Chondrocyte (in vitro differentiated cells): Measurements from ENCODE around the gene PRDM4. TPM values are rescaled to one million over a fixed set of nuclear protein-coding genes. Genes with fewer than 3 reads are reported as not detected.

ENCODE experiments used
- DNase-seq: peaks from one replicate; pipeline ENCODE4 v3.0.0; 2021; ENCODE audit warnings: mixed read lengths, low spot score
- H3K27ac Mint-ChIP-seq: one replicate; pipeline ENCODE4 v1.8.0; 2021; ENCODE audit warnings: mild to moderate bottlenecking, moderate library complexity, mixed read lengths; ENCODE audit not compliant: unreplicated experiment
- H3K27me3 Mint-ChIP-seq: 2 replicates; pipeline ENCODE4 v1.8.0; 2021; ENCODE audit warnings: low read depth, mixed read lengths
- H3K36me3 Mint-ChIP-seq: 2 replicates; pipeline ENCODE4 v1.8.0; 2021; ENCODE audit warnings: low read depth, mixed read lengths
- H3K4me1 Mint-ChIP-seq: 2 replicates; pipeline ENCODE4 v1.8.0; 2021; ENCODE audit warnings: low read depth, mild to moderate bottlenecking, mixed read lengths
- H3K4me3 Mint-ChIP-seq: one replicate; pipeline ENCODE4 v1.8.0; 2021; ENCODE audit warnings: mild to moderate bottlenecking, moderate library complexity, mixed read lengths; ENCODE audit not compliant: unreplicated experiment
- H3K9me3 Mint-ChIP-seq: 2 replicates; pipeline ENCODE4 v1.8.0; 2021; ENCODE audit warnings: low read depth, mixed read lengths
- total RNA-seq: library from RNA; stranded (reverse); gene quantifications from 3 replicates; pipeline ENCODE4 v1.2.1, GENCODE V29; 2021
- TF ChIP-seq, protein P1 (sequence below): fragments of 200-600 bp; sonication (generic); IDR thresholded peaks from 2 replicates; pipeline ENCODE4 v1.5.0; 2021; ENCODE audit warnings: antibody characterized with exemption, mild to moderate bottlenecking, moderate library complexity

Gene PRDM4
- total RNA-seq, 1 donor from 2014 or later: 22.5 TPM

- Mint-ChIP-seq H3K4me1 (peaks cover 12% of the 10 kb centered on the region), H3K36me3 (no peaks in the 10 kb centered on the region), H3K27ac (no peak overlapping the region), H3K27me3 (peaks cover 16% of the 10 kb centered on the region), H3K4me3 (no peak overlapping the region), H3K9me3 (no peaks in the 10 kb centered on the region)
- DNase-seq: no peak
- TF ChIP-seq, protein P1, sequence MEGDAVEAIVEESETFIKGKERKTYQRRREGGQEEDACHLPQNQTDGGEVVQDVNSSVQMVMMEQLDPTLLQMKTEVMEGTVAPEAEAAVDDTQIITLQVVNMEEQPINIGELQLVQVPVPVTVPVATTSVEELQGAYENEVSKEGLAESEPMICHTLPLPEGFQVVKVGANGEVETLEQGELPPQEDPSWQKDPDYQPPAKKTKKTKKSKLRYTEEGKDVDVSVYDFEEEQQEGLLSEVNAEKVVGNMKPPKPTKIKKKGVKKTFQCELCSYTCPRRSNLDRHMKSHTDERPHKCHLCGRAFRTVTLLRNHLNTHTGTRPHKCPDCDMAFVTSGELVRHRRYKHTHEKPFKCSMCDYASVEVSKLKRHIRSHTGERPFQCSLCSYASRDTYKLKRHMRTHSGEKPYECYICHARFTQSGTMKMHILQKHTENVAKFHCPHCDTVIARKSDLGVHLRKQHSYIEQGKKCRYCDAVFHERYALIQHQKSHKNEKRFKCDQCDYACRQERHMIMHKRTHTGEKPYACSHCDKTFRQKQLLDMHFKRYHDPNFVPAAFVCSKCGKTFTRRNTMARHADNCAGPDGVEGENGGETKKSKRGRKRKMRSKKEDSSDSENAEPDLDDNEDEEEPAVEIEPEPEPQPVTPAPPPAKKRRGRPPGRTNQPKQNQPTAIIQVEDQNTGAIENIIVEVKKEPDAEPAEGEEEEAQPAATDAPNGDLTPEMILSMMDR: no peak
Observed at GRCh38 chr12:107764626-107765025, 3.7 kb upstream of the PRDM4 start.

- TF ChIP-seq, protein P1: no peak
- Mint-ChIP-seq H3K4me1 (peaks cover 26% of the 10 kb centered on the region), H3K27ac (no peak overlapping the region), H3K36me3 (no peaks in the 10 kb centered on the region), H3K4me3 (no peak overlapping the region), H3K27me3 (peaks cover 14% of the 10 kb centered on the region), H3K9me3 (no peaks in the 10 kb centered on the region)
- no peak for DNase-seq
Observed at GRCh38 chr12:107762874-107763273, 1.9 kb upstream of the PRDM4 start.

- Mint-ChIP-seq H3K4me1 (peaks cover 26% of the 10 kb centered on the region), H3K27me3 (peaks cover 4% of the 10 kb centered on the region), H3K27ac (peak overlapping the region; percentile 75), H3K9me3 (no peaks in the 10 kb centered on the region), H3K36me3 (peaks cover 2% of the 10 kb centered on the region), H3K4me3 (peak overlapping the region; percentile 77)
- no peak for DNase-seq
- TF ChIP-seq, protein P1: no peak
Observed at GRCh38 chr12:107761502-107761904, 566 bp upstream of the PRDM4 start.

DNA sequence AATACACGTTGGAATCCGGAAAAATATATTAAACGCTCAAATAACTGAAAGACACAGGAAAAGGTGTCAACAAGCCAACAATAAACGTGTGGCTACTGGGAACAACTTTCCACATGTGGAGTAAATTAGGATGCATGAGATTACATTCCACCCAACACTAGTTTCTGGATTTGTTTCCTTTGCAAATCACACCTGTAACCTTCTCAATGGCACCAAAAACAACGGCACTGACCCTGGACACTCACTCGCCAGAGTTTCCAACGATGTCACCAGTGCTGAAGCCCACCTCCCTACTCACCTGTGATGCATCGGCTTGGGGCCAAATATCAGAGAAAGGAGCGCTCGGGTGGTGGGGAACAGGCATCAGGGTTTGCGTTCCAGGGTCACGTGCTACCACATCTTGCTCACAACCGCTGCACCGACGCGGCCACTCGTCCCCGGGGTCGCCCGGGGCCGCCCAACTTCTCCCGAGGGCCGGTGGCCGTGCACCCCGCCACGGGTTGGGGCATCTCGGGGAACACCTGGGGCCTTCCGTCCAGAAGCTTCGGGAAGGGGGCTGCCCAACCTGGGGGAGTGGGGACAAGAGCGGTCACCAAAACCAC is 629 bp downstream of the PRDM4 start:
- H3K36me3 Mint-ChIP-seq: peaks cover 4% of the 10 kb centered on the region
- peaks cover 3% of the 10 kb centered on the region for H3K27me3 Mint-ChIP-seq
- TF ChIP-seq, protein P1: no peak
- H3K4me1 Mint-ChIP-seq: peaks cover 26% of the 10 kb centered on the region
- peak overlapping the region; percentile 88 for H3K4me3 Mint-ChIP-seq
- peak overlapping the region; percentile 84 for H3K27ac Mint-ChIP-seq
- H3K9me3 Mint-ChIP-seq: no peaks in the 10 kb centered on the region
- DNase-seq: no peak

DNA sequence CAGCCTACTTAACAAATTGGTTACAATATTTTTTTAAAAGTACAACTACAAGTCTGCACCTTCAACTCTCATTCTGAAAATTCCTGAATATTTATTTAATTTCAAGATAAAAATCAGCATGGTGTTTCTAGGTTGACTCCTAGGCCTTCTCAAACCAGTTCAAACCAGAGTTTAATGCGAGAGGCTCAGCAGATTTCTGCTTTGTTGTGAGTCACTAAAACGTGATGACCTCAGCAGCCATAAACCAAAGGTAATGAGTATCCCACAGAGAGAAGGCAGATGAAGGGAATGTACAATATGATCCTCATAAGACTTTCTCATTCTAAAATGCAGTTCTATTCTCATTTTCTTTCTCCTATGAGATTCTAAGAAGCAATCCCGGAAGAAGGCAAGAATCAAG is 1.5 kb downstream of the PRDM4 start:
- peak overlapping the region; percentile 88 for H3K4me3 Mint-ChIP-seq
- peaks cover 4% of the 10 kb centered on the region for H3K36me3 Mint-ChIP-seq
- TF ChIP-seq, protein P1: no peak
- H3K4me1 Mint-ChIP-seq: peaks cover 26% of the 10 kb centered on the region
- no peaks in the 10 kb centered on the region for H3K9me3 Mint-ChIP-seq
- H3K27me3 Mint-ChIP-seq: peaks cover 1% of the 10 kb centered on the region
- peak overlapping the region; percentile 84 for H3K27ac Mint-ChIP-seq
- DNase-seq: no peak
